Testis (tissue), 2 donors: ENCODE data around the gene TTLL3.

Experiments used
- CTCF ChIP-seq, 3 experiments: fragments of 450-650 bp in 2 of 3; fragments of 200-600 bp in 1 of 3; sonication (generic) in 1 of 3; IDR thresholded peaks; one replicate each; pipeline ENCODE4 v1.5.1; 2016 to 2019; ENCODE audit warnings: antibody characterized with exemption in 3 of 3, mild to moderate bottlenecking in 2 of 3, moderate library complexity in 1 of 3
- POLR2A ChIP-seq: fragments of 450-650 bp; IDR thresholded peaks from one replicate; pipeline ENCODE4 v1.6.1; 2017; ENCODE audit warnings: antibody characterized with exemption, mild to moderate bottlenecking, moderate library complexity

GRCh38 chr3:9869955-9870354 is 59.9 kb downstream of the TTLL3 start:
- TF ChIP-seq POLR2A (no peak), CTCF (IDR thresholded peaks at IDR 0.05) (no peak)
